Smooth muscle cell (in vitro differentiated cells): ENCODE results near the gene FHOD3. TPM values are rescaled to one million over a fixed set of nuclear protein-coding genes. Genes with fewer than 3 reads are reported as not detected.

Source experiments
- DNase-seq: peaks from one replicate; lab custom pipeline; 2025; ENCODE audit not compliant: unreplicated experiment; lab: John Stamatoyannopoulos, UW
- H2AFZ ChIP-seq: fragments of 200-600 bp; sonication (generic); 2 replicates; pipeline ENCODE4 v1.6.0; 2016; ENCODE audit warnings: antibody characterized with exemption, low read depth, mild to moderate bottlenecking
- H3F3A ChIP-seq: fragments of 200-600 bp; sonication (generic); 2 replicates; pipeline ENCODE4 v1.6.0; 2017; ENCODE audit warnings: antibody characterized with exemption, low read depth
- H3K27ac ChIP-seq: fragments of 200-600 bp; sonication (generic); 2 replicates; pipeline ENCODE4 v1.5.1; 2016; ENCODE audit warnings: low read depth, mild to moderate bottlenecking
- H3K27me3 ChIP-seq: fragments of 200-600 bp; sonication (generic); 2 replicates; pipeline ENCODE4 v1.6.1; 2016; ENCODE audit warnings: low read depth, mild to moderate bottlenecking
- H3K36me3 ChIP-seq: fragments of 200-600 bp; sonication (generic); 2 replicates; pipeline ENCODE4 v1.5.1; 2016; ENCODE audit warnings: low read depth
- H3K4me1 ChIP-seq: fragments of 200-600 bp; sonication (generic); 2 replicates; pipeline ENCODE4 v1.5.1; 2016; ENCODE audit warnings: low read depth
- H3K4me2 ChIP-seq: fragments of 200-600 bp; sonication (generic); 2 replicates; pipeline ENCODE4 v1.6.0; 2016; ENCODE audit warnings: mild to moderate bottlenecking
- H3K4me3 ChIP-seq: fragments of 200-600 bp; sonication (generic); 2 replicates; pipeline ENCODE4 v1.5.1; 2016; ENCODE audit warnings: mild to moderate bottlenecking
- H3K79me2 ChIP-seq: fragments of 200-600 bp; sonication (generic); 2 replicates; pipeline ENCODE4 v1.6.0; 2016; ENCODE audit warnings: low read depth, mild to moderate bottlenecking
- H3K9ac ChIP-seq: fragments of 200-600 bp; sonication (generic); 2 replicates; pipeline ENCODE4 v1.6.0; 2016; ENCODE audit warnings: low read depth
- H3K9me3 ChIP-seq: fragments of 200-600 bp; sonication (generic); replicated peaks from 2 replicates; pipeline ENCODE4 v1.5.1; 2016; ENCODE audit warnings: low read depth
- H4K20me1 ChIP-seq: fragments of 200-600 bp; sonication (generic); 2 replicates; pipeline ENCODE4 v1.6.0; 2016; ENCODE audit warnings: low read depth
- WGBS: methylation state at CpG from one replicate; pipeline ENCODE4 v1.1.7; 2016; ENCODE audit warnings: low lambda C conversion rate; 5-methylcytosine and 5-hydroxymethylcytosine counted together
- polyA plus RNA-seq: library from polyadenylated mRNA; unstranded; fragments of >200 nt; fragmentation: Nextera tagmentation; extraction: Ambion mirVana; gene quantifications from 2 replicates; pipeline ENCODE4 v1.2.1, GENCODE V29; 2016
- total RNA-seq: library from RNA; depleted of rRNA; stranded (reverse); fragments of >200 nt; gene quantifications from 2 replicates; pipeline ENCODE4 v1.2.3, GENCODE V29; 2014
- TF ChIP-seq, protein P1 (sequence below): fragments of 200-600 bp; sonication (generic); IDR thresholded peaks from 2 replicates; pipeline ENCODE4 v1.5.1; 2017; ENCODE audit warnings: borderline replicate concordance, mild to moderate bottlenecking, antibody characterized with exemption; ENCODE audit not compliant: insufficient read depth, poor library complexity, severe bottlenecking

FHOD3 gene
- total and polyA plus RNA-seq, 2 experiments from 2014 or later: 6.3 to 19.4 TPM

DNA sequence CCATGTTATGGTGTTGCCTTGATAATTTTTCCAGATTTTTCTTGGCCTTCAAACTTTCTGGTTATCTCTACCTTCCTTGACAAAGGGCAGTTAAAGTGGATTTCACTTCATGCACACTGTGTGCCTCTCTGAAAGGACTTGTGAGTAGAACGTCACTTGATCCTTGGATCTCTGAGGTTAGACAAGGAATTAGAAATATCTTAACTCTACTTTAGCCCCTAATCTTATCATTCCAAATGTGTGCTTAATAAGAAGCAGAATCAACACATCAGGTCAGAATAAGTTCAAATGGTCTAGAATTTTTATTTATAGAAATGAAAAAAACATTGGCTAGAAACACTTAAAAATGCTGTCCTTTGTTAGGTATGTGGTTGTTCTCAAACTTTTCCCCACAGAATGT is 325.6 kb downstream of the FHOD3 start:
- H3K27me3 ChIP-seq: no peaks in the 10 kb centered on the region
- H3K36me3 ChIP-seq: no peaks in the 10 kb centered on the region
- H3F3A ChIP-seq: no peaks in the 10 kb centered on the region
- no peaks in the 10 kb centered on the region for H4K20me1 ChIP-seq
- 39% methylated on average over 1 of the region's 1 CpG for WGBS
- H3K9ac ChIP-seq: no peak overlapping the region
- peak overlapping the region; percentile 28 for H3K4me2 ChIP-seq
- H3K79me2 ChIP-seq: no peaks in the 10 kb centered on the region
- H3K4me3 ChIP-seq: no peak overlapping the region
- TF ChIP-seq, protein P1, sequence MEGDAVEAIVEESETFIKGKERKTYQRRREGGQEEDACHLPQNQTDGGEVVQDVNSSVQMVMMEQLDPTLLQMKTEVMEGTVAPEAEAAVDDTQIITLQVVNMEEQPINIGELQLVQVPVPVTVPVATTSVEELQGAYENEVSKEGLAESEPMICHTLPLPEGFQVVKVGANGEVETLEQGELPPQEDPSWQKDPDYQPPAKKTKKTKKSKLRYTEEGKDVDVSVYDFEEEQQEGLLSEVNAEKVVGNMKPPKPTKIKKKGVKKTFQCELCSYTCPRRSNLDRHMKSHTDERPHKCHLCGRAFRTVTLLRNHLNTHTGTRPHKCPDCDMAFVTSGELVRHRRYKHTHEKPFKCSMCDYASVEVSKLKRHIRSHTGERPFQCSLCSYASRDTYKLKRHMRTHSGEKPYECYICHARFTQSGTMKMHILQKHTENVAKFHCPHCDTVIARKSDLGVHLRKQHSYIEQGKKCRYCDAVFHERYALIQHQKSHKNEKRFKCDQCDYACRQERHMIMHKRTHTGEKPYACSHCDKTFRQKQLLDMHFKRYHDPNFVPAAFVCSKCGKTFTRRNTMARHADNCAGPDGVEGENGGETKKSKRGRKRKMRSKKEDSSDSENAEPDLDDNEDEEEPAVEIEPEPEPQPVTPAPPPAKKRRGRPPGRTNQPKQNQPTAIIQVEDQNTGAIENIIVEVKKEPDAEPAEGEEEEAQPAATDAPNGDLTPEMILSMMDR: no peak
- DNase-seq: no peak
- no peak overlapping the region for H2AFZ ChIP-seq
- no peak overlapping the region for H3K27ac ChIP-seq
- H3K9me3 ChIP-seq: no peaks in the 10 kb centered on the region
- no peaks in the 10 kb centered on the region for H3K4me1 ChIP-seq

DNA sequence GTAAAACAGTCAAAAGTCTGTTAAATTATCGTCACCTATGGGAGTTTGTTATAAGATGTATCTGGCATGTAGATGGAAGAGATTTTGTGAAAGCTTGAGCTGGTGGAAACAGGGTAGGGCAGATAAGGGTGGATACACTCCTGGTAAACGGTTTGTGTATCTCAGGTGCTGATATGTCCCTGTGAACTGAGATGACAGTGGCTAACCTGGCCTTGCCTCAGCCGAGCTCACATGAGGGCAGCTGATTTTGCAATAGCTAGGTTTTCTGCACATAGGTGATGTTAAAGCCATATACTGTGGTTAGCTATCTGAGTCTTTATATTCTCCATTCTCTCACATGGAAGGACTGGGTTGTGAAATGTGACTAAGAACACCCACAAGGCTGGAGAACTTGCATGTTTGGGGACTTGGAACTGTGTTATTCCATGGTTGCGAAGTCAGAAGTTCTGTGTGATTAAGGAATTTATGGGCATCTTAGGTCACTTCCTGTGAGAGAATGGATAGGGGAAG is 326.2 kb downstream of the FHOD3 start:
- no peak for DNase-seq
- TF ChIP-seq, protein P1: no peak
- H3K27ac ChIP-seq: no peak overlapping the region

DNA sequence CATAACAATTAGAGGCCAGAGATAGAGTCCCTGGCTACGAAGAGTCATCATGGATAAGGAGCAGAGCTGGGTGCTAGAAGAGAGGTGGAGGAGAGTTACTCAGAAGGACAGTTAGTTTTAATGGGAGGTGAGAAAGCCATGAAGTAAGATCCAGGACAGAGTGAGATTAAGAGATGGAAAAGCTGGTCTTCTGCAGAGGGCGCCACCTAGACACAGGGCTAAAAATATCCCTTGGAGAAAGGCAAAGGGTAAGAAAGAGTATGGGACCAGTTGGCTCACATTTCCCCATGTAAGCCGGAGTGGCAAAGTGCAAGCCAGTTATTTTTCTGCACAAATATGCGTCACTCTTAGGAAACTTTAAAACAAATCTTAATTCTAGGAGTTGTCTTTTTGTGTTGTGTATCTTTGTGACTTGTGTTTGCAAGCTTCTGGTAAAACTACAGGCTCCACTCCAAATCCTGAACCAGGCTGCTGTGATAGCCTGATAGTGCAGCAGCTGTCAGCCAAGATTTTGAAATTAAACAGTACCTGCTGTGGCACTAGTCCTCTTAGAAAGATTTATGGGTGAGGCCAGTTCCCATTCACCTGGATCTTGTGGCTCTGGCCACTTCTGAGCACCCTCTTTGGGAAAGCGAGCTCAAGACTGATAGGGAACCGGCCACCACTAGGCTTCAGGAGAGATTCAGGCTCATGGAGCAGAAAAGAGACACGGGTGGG is 327.1 kb downstream of the FHOD3 start:
- no peaks in the 10 kb centered on the region for H3K79me2 ChIP-seq
- WGBS: 92% methylated on average over 7 of the region's 7 CpGs
- no peak overlapping the region for H3K9ac ChIP-seq
- no peaks in the 10 kb centered on the region for H3K27me3 ChIP-seq
- no peak overlapping the region for H3K27ac ChIP-seq
- TF ChIP-seq, protein P1: no peak
- H2AFZ ChIP-seq: no peak overlapping the region
- H4K20me1 ChIP-seq: no peaks in the 10 kb centered on the region
- H3F3A ChIP-seq: no peaks in the 10 kb centered on the region
- no peaks in the 10 kb centered on the region for H3K36me3 ChIP-seq
- H3K4me1 ChIP-seq: no peaks in the 10 kb centered on the region
- no peak overlapping the region for H3K4me2 ChIP-seq
- no peak for DNase-seq
- H3K4me3 ChIP-seq: no peak overlapping the region
- no peaks in the 10 kb centered on the region for H3K9me3 ChIP-seq

More for the DNA sequence above, 326.2 kb downstream of the FHOD3 start:
- Histone ChIP-seq H3K79me2 (no peaks in the 10 kb centered on the region), H2AFZ (no peak overlapping the region), H3F3A (no peaks in the 10 kb centered on the region), H3K9me3 (no peaks in the 10 kb centered on the region), H3K27me3 (no peaks in the 10 kb centered on the region), H3K4me1 (no peaks in the 10 kb centered on the region), H3K4me2 (peak overlapping the region; percentile 28), H3K9ac (no peak overlapping the region), H4K20me1 (no peaks in the 10 kb centered on the region), H3K4me3 (no peak overlapping the region), H3K36me3 (no peaks in the 10 kb centered on the region)
- WGBS: 85% methylated on average over 4 of the region's 4 CpGs

DNA sequence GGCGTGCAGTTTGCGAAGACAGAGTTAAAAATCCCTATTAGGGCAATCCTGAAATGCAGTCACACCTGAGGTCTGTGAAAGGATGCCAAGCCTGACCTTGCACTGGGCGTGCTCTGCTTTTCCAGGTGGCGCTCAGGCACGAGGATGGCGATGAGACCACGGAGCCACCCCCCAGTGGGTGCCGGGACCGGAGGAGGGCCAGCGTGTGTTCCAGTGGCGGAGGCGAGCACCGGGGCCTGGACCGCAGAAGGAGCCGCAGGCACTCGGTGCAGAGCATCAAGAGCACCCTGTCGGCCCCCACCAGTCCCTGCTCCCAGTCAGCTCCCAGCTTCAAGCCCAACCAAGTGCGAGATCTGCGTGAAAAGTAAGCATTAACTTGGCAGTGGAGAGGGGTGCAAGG is 327.9 kb downstream of the FHOD3 start:
- TF ChIP-seq, protein P1: no peak
- Histone ChIP-seq H3K79me2 (no peaks in the 10 kb centered on the region), H4K20me1 (no peaks in the 10 kb centered on the region), H3K4me1 (no peaks in the 10 kb centered on the region), H3F3A (no peaks in the 10 kb centered on the region), H3K4me2 (no peak overlapping the region), H3K9me3 (no peaks in the 10 kb centered on the region), H3K27me3 (no peaks in the 10 kb centered on the region), H3K36me3 (no peaks in the 10 kb centered on the region), H2AFZ (no peak overlapping the region), H3K27ac (no peak overlapping the region), H3K9ac (no peak overlapping the region), H3K4me3 (no peak overlapping the region)
- DNase-seq: no peak
- WGBS: 96% methylated on average over 16 of the region's 19 CpGs
